Activated CD4-positive, alpha-beta T cell treated with anti-CD3 and anti-CD28 coated beads, Interleukin-2, amount 10 ng/mL, durations not matched to agents 7 days and 5 days (primary cell): Measurements from ENCODE around the gene VTI1A. TPM values are rescaled to one million over a fixed set of nuclear protein-coding genes. Genes with fewer than 3 reads are reported as not detected.

ENCODE experiments used
- CTCF ChIA-PET: fragments of 350-600 bp; sonication (Branson Sonifier 250); formaldehyde crosslinking; loops from one replicate; lab custom pipeline; 2021; ENCODE audit warnings: antibody characterized with exemption; lab: Charles Lee
- POLR2A ChIA-PET: fragments of 350-600 bp; sonication (Branson Sonifier 250); formaldehyde crosslinking; loops from one replicate; lab custom pipeline; 2021; ENCODE audit warnings: antibody characterized with exemption; lab: Charles Lee
- DNase-seq: peaks from one replicate; pipeline ENCODE4 v3.0.0-alpha.2; 2020
- H3K27ac Mint-ChIP-seq: one replicate; pipeline ENCODE4 v1.8.0; 2021; ENCODE audit warnings: mild to moderate bottlenecking, moderate library complexity, mixed read lengths
- H3K27me3 Mint-ChIP-seq: one replicate; pipeline ENCODE4 v1.8.0; 2021; ENCODE audit warnings: mixed read lengths
- H3K36me3 Mint-ChIP-seq: one replicate; pipeline ENCODE4 v1.8.0; 2021; ENCODE audit warnings: low read depth, mixed read lengths
- H3K4me1 Mint-ChIP-seq: one replicate; pipeline ENCODE4 v1.8.0; 2021; ENCODE audit warnings: mixed read lengths
- H3K4me3 Mint-ChIP-seq: one replicate; pipeline ENCODE4 v1.8.0; 2021; ENCODE audit warnings: mild to moderate bottlenecking, moderate library complexity, mixed read lengths
- H3K9me3 Mint-ChIP-seq: one replicate; pipeline ENCODE4 v1.8.0; 2021; ENCODE audit warnings: mixed read lengths
- total RNA-seq, 2 experiments: library from RNA; stranded (reverse); gene quantifications; one replicate each; pipeline ENCODE4 v1.2.3, GENCODE V29; 2021

Gene VTI1A
- total RNA-seq, 2 experiments from 2014 or later: 39.6 to 41.5 TPM

DNA sequence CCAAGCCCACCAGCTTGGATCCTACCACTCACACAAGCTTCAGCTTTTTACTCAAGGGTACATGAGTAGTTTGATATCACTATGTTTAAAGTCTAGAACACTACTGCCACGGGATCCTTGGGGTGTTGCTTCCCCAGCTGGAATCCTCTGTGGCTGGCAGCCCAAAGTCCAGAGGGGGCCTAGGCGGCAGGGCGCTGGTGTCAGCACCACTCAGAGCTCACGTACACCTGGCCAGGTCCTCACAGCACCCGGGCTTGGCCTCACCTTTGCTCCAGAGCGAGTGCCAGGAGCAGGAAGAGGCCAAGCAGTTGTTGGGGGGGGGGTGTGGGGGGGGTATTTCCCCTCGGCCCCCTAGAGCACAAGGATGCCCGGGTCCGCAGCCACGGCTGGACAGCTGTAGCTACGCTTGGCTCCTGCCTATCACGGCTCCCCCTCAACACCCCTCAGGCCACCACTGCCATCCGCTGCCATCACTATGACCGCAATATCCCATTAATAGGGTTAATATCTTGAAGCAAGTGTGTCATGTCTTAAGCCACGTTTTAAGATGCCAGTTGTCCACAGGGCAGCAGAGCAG, 17.3 kb upstream of the VTI1A start:
- POLR2A ChIA-PET: no interaction called here
- DNase-seq: no peak

DNA sequence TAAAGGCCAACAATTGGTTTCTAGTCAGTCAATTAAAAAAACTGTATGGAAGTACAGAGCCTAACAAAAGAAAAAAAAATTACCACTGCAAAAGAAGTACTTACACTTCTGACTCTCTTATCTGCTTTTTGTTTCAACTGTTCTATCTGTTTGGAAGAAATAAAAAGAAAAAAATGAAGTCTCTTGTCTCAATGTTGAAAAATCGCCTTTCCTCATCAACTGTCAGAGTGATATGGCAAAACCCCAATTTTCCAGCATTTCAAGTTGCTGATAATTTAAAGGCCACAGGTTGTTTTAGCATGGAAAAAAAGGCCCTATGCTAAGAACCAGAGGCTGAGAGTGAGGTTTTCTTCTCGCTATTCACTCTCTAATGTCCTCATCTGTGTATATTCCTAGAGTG, 13.9 kb upstream of the VTI1A start:
- Mint-ChIP-seq H3K36me3 (peaks cover 32% of the 10 kb centered on the region), H3K4me3 (no peak overlapping the region), H3K27ac (no peak overlapping the region), H3K4me1 (no peaks in the 10 kb centered on the region), H3K9me3 (no peaks in the 10 kb centered on the region), H3K27me3 (no peaks in the 10 kb centered on the region)
- POLR2A ChIA-PET: no interaction called here
- no peak for DNase-seq
- CTCF ChIA-PET: interaction anchor here (1.1 to 1.5 kb wide), 3 partner anchors 11 to 66 kb away, joined by 3 read pairs; no protein-coding TSS in a partner anchor

More for the DNA sequence above, 17.3 kb upstream of the VTI1A start:
- no peaks in the 10 kb centered on the region for H3K9me3 Mint-ChIP-seq
- peak overlapping the region; percentile 1 for H3K27ac Mint-ChIP-seq
- no peak overlapping the region for H3K4me3 Mint-ChIP-seq
- H3K27me3 Mint-ChIP-seq: no peaks in the 10 kb centered on the region
- H3K4me1 Mint-ChIP-seq: no peaks in the 10 kb centered on the region
- peaks cover 44% of the 10 kb centered on the region for H3K36me3 Mint-ChIP-seq
- CTCF ChIA-PET: no interaction called here

DNA sequence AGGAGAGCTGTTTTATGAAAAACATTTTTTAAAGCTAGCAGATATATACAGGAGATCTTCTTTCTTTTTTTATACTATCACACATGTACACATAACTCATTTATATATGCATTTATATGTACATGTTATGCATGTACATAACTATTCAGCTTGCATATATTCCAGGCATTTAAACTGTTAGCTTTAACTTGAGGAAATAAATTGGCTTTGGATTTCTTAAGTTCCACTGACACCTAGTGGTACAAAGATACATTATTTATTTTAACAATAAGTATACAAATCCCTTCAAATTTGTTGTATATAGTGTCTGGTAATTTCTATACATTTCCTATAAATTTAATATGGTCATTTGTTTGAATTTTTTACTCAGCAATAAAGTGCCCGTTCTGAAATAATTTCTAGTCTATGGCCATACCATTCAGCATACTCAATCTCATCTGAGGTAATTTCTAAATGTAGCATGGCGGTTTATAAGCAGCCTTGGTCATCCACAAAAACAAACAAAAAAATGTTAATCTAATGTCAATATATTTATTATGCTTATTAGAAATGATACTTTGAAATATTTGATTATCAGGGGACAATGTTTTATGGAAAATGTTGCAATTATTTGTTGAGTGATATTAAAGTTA, 11.9 kb upstream of the VTI1A start:
- Mint-ChIP-seq H3K4me3 (no peak overlapping the region), H3K4me1 (no peaks in the 10 kb centered on the region), H3K9me3 (no peaks in the 10 kb centered on the region), H3K27ac (no peak overlapping the region), H3K27me3 (no peaks in the 10 kb centered on the region), H3K36me3 (peaks cover 32% of the 10 kb centered on the region)
- CTCF ChIA-PET: interaction anchor here (0.8 to 1.6 kb wide), 4 partner anchors 9 to 62 kb away, joined by 3 to 5 read pairs (median 4); partner anchors contain the start of genes VTI1A and ZDHHC6
- DNase-seq: no peak
- POLR2A ChIA-PET: no interaction called here

GRCh38 chr10:112438356-112438755, 8.7 kb upstream of the VTI1A start:
- H3K36me3 Mint-ChIP-seq: peaks cover 38% of the 10 kb centered on the region
- POLR2A ChIA-PET: interaction anchor here (0.6 kb wide), 1 partner anchor 107 kb away, joined by 3 read pairs; no protein-coding TSS in a partner anchor
- no peak for DNase-seq
- no peaks in the 10 kb centered on the region for H3K9me3 Mint-ChIP-seq
- H3K27ac Mint-ChIP-seq: no peak overlapping the region
- peaks cover 14% of the 10 kb centered on the region for H3K4me1 Mint-ChIP-seq
- no peaks in the 10 kb centered on the region for H3K27me3 Mint-ChIP-seq
- H3K4me3 Mint-ChIP-seq: no peak overlapping the region
- CTCF ChIA-PET: no interaction called here

DNA sequence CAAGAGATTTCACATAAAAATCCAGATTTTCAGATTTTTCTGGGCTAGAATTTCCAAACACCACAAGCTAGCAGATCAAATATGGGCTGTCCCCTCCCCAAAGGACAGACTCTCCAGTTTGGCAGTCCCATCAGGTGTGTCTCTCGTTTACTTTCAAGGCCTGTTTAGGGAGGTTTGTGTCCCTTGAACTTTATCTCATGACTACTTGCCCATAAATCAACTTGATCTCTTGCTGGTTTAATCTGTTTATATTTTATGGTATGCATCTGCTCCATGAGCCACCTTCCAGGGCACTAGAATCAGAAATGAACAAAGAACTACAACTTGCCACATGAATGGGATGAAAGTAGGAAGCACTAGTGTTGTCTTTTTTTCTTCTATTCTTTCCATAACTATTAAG, 5.5 kb upstream of the VTI1A start:
- Mint-ChIP-seq H3K9me3 (no peaks in the 10 kb centered on the region), H3K4me3 (no peak overlapping the region), H3K27ac (no peak overlapping the region), H3K27me3 (no peaks in the 10 kb centered on the region), H3K36me3 (peaks cover 45% of the 10 kb centered on the region), H3K4me1 (peaks cover 40% of the 10 kb centered on the region)
- CTCF ChIA-PET: no interaction called here
- no peak for DNase-seq
- POLR2A ChIA-PET: no interaction called here

DNA sequence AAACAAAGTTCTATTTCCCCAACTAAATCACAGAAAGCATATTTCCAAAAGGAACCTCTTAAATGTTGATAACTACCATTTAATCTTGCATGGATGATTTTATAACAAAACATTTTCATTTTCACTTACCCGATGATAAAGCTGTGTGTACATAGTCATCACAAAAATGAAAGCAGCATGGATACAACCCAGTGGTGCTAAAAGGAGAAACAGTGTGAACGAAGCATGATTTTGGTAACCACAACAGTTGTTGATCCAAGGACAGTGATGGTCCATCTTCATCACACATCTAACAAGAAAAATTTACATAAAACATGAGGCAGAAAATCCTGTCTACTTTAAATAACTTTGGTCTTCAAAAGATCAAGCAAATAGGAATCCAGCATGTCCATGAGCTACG, 5.0 kb upstream of the VTI1A start:
- peaks cover 45% of the 10 kb centered on the region for H3K36me3 Mint-ChIP-seq
- ChIA-PET CTCF (interaction anchor here (1.5 kb wide), 1 partner anchor 22 kb away, joined by 4 read pairs; no protein-coding TSS in a partner anchor), POLR2A (no interaction called here)
- H3K27me3 Mint-ChIP-seq: no peaks in the 10 kb centered on the region
- H3K9me3 Mint-ChIP-seq: no peaks in the 10 kb centered on the region
- DNase-seq: no peak
- H3K27ac Mint-ChIP-seq: peak overlapping the region; percentile 62
- H3K4me1 Mint-ChIP-seq: peaks cover 40% of the 10 kb centered on the region
- no peak overlapping the region for H3K4me3 Mint-ChIP-seq

GRCh38 chr10:112446055-112446854, 760 bp upstream of the VTI1A start:
- DNase-seq: no peak
- peak overlapping the region; percentile 87 for H3K4me3 Mint-ChIP-seq
- no peaks in the 10 kb centered on the region for H3K27me3 Mint-ChIP-seq
- peaks cover 33% of the 10 kb centered on the region for H3K36me3 Mint-ChIP-seq
- no peaks in the 10 kb centered on the region for H3K9me3 Mint-ChIP-seq
- H3K27ac Mint-ChIP-seq: peak overlapping the region; percentile 94
- ChIA-PET POLR2A (no interaction called here), CTCF (interaction anchor here (1.0 to 1.8 kb wide), 3 partner anchors 12 to 20 kb away, joined by 3 to 5 read pairs (median 4); no protein-coding TSS in a partner anchor)
- H3K4me1 Mint-ChIP-seq: peaks cover 56% of the 10 kb centered on the region

GRCh38 chr10:112447620-112447928, 559 bp downstream of the VTI1A start:
- H3K4me1 Mint-ChIP-seq: peaks cover 47% of the 10 kb centered on the region
- no peak for DNase-seq
- H3K36me3 Mint-ChIP-seq: peaks cover 23% of the 10 kb centered on the region
- no peaks in the 10 kb centered on the region for H3K27me3 Mint-ChIP-seq
- CTCF ChIA-PET: interaction anchor here (0.8 to 1.8 kb wide), 4 partner anchors 11 to 19 kb away, joined by 3 to 5 read pairs (median 4); no protein-coding TSS in a partner anchor
- peak overlapping the region; percentile 87 for H3K4me3 Mint-ChIP-seq
- POLR2A ChIA-PET: interaction anchor here (0.8 kb wide), 1 partner anchor 72 kb away, joined by 3 read pairs; no protein-coding TSS in a partner anchor
- peak overlapping the region; percentile 94 for H3K27ac Mint-ChIP-seq
- H3K9me3 Mint-ChIP-seq: no peaks in the 10 kb centered on the region

GRCh38 chr10:112448888-112449287, 1.9 kb downstream of the VTI1A start:
- no peak for DNase-seq
- Mint-ChIP-seq H3K36me3 (peaks cover 21% of the 10 kb centered on the region), H3K9me3 (no peaks in the 10 kb centered on the region), H3K27me3 (no peaks in the 10 kb centered on the region), H3K4me1 (peaks cover 40% of the 10 kb centered on the region), H3K4me3 (peak overlapping the region; percentile 87), H3K27ac (no peak overlapping the region)
- ChIA-PET POLR2A (interaction anchor here (0.7 kb wide), 1 partner anchor 1918 kb away, joined by 6 read pairs; no protein-coding TSS in a partner anchor), CTCF (interaction anchor here (1.1 to 1.4 kb wide), 2 partner anchors 12 to 17 kb away, joined by 3 read pairs; no protein-coding TSS in a partner anchor)

DNA sequence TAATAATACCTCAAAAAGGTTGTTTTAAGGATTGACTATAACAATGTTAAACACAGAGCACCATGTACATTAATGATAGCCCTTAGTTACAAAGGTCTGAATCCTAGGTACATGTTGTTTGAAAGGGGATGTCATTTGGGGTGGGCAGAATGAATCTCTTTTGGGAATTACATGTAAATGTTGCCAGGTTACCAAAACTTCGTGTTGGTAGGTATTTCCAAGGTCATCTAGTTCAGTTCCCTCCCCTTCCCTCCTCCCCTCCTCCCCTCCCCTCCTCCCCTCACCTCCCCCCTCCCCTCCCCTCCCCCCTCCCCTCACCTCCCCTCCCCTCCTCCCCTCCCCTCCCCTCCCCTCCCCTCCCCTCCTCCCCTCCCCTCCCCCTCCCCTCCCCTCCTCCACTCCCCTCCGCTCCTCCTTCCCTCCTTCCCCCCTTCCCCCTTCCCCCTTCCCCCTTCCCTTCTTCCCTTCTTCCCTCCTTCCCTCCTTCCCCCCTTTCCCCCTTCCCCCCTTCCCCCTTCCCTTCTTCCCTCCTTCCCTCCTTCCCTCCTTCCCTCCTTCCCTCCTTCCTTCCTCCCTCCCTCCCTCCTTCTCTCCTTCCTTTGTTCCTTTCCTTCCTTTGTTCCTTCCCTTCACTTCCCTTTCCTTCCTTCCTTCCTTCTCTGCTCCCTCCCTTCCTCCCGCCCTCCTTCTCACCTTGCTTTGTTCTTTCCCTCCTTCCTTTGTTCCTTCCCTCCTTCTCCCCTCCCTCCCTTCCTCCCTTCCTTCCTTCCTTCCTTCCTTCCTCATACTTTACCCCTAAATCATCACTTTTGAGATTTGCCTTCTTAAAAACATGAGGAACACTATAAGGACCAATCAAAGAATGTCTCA, 8.1 kb downstream of the VTI1A start:
- POLR2A ChIA-PET: no interaction called here
- Mint-ChIP-seq H3K27me3 (no peaks in the 10 kb centered on the region), H3K4me1 (peaks cover 5% of the 10 kb centered on the region), H3K36me3 (peaks cover 2% of the 10 kb centered on the region), H3K27ac (no peak overlapping the region), H3K9me3 (no peaks in the 10 kb centered on the region), H3K4me3 (no peak overlapping the region)
- CTCF ChIA-PET: interaction anchor here (0.8 to 1.8 kb wide), 2 partner anchors 17 to 21 kb away, joined by 3 to 7 read pairs; no protein-coding TSS in a partner anchor
- no peak for DNase-seq

- H3K4me3 Mint-ChIP-seq: no peak overlapping the region
- peaks cover 5% of the 10 kb centered on the region for H3K36me3 Mint-ChIP-seq
- POLR2A ChIA-PET: no interaction called here
- no peak for DNase-seq
- peaks cover 7% of the 10 kb centered on the region for H3K4me1 Mint-ChIP-seq
- H3K9me3 Mint-ChIP-seq: no peaks in the 10 kb centered on the region
- CTCF ChIA-PET: interaction anchor here (0.9 to 1.8 kb wide), 2 partner anchors 14 to 16 kb away, joined by 3 to 7 read pairs; no protein-coding TSS in a partner anchor
- no peak overlapping the region for H3K27ac Mint-ChIP-seq
- no peaks in the 10 kb centered on the region for H3K27me3 Mint-ChIP-seq
Observed at GRCh38 chr10:112456533-112456932, 9.5 kb downstream of the VTI1A start.

GRCh38 chr10:112460366-112460765, 13.4 kb downstream of the VTI1A start:
- Mint-ChIP-seq H3K27me3 (no peaks in the 10 kb centered on the region), H3K36me3 (peaks cover 32% of the 10 kb centered on the region), H3K9me3 (peaks cover 2% of the 10 kb centered on the region), H3K4me1 (peaks cover 9% of the 10 kb centered on the region), H3K4me3 (no peak overlapping the region), H3K27ac (no peak overlapping the region)
- DNase-seq: no peak
- ChIA-PET POLR2A (no interaction called here), CTCF (interaction anchor here (1.1 kb wide), 1 partner anchor 12 kb away, joined by 3 read pairs; no protein-coding TSS in a partner anchor)
